DMS53 (cell line): ENCODE measurements around the gene KCNJ10.

Source experiments
- DNase-seq: peaks from one replicate; lab custom pipeline; 2025; lab: John Stamatoyannopoulos, UW

Gene KCNJ10

DNA sequence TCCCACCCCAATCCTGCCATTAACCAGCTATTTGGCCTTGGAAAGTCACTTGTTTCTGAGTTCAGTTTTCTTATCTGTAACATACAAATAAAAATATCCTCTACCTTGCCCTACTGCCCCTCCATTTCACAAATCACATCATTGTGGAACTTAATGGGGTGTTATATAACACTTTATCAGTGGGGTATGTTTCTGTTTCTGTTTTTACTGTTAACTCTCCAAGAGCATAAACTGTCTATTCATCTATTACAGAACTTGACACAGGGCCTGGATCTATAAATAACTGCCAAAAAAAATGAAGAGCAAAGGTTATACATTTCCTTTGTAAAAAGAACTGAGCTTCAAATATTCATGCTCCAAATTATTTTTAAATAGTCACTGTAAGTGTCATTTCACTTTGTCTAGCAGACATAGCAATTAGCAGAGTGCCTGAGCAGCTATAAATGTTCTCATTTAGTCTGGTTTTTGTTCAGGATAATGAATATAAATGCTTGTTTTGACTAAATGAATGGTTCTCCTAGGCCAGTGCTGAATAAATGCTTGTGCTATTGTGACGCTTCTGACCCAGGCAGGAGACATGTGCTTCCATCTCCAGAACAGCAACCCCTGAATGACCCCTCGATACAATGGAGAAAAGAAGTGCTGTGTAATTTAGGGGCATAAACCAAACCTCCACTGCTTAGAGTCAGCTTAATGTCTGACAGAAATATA lies 45.6 kb downstream of the KCNJ10 start:
- no peak for DNase-seq

DNA sequence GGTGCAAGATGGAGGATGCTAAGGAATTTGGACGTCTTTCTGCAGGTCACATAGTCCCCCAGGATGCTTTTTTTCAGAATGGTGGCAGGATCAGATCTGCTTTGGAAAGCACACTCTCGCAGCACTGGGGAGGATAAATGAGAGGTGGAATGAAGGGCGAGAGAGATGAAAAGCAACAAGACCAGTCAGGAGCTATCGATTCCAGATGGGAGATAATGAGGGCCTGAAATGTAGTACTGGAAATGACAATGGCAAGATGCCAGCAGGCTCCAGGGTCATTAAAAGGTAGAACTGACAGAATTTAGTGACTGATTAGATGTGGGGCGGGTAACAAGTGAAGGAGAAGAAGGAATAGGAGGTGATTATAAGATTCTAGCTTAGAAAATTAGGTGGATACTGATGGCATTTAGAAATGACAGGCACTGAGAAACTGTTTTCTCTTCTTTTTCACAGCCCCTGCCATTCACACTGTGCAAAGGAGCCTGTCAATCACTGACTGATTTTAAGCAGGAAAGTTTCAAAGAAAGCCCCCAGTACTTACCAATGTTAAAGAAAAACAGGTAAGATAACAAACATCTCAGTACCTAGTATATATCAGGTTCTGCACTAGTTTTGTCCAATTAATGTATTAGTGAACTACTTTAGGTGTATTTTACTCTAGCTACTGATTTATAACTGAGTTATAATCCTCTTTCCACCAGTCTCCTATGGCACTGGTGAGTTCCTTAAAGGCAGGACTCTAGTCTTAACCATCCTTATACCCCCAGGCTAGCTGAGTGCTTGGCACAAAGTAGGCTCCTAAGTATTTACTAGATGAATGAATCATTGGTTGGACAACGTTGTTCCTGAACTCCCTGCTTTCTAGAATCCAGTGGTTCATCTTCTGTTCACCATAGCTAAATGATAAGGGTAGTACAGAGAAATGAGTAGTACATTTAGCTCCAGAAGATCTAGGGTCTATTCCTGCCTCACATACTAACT lies 47.3 kb downstream of the KCNJ10 start:
- no peak for DNase-seq

- no peak for DNase-seq
Measured at GRCh38 chr1:160021376-160022074, 48.4 kb downstream of the KCNJ10 start.

DNA sequence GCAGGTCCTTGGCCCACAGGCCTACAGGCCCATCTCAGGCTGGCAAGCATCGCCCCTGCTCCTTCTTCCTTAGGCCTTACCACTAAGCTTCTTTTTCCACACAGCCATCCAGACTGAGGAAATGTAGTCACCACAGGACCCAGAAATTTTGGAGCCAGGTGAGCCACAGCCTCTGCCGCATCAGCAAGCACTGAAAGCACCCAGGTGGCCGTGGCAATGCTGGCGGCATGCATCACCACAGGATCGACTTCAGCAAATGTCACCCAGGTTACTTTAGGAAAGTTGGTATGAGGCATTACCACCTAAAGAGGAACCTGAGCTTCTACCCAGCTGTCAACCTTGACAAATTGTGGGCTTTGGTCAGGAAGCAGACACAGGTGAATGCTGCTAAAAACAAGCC lies 49.8 kb downstream of the KCNJ10 start:
- DNase-seq, result no peak

GRCh38 chr1:160018900-160019299 lies 51.1 kb downstream of the KCNJ10 start:
- peak; percentile 35 for DNase-seq

GRCh38 chr1:160018347-160018746 lies 51.6 kb downstream of the KCNJ10 start:
- no peak for DNase-seq

- DNase-seq, result no peak
Measured at GRCh38 chr1:160017592-160017991, 52.4 kb downstream of the KCNJ10 start.

GRCh38 chr1:160011781-160012180 lies 58.2 kb downstream of the KCNJ10 start:
- no peak for DNase-seq

- DNase-seq, result no peak
Measured at GRCh38 chr1:160009801-160010200, 60.2 kb downstream of the KCNJ10 start.

DNA sequence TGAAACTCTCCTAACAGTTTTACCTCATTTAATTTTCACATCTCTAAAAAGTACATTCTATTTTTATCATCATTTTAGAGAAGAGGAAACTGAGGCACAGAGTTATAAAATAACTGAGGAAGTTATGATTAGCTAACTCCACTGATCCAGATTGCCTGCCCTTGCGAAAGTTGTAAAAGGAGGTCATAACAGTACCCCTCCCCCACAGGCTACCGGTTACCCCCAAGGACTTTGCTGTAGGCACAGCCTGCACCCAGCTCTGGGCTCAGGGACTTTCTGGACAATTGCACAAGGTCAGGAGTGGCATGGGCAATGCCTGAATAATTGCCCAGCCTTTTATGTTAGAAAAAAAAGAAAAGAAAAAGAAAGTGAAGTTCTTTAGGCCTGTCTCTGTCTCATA lies 60.9 kb downstream of the KCNJ10 start:
- no peak for DNase-seq

GRCh38 chr1:160007577-160008200 lies 62.3 kb downstream of the KCNJ10 start:
- peak; percentile 55 for DNase-seq

DNA sequence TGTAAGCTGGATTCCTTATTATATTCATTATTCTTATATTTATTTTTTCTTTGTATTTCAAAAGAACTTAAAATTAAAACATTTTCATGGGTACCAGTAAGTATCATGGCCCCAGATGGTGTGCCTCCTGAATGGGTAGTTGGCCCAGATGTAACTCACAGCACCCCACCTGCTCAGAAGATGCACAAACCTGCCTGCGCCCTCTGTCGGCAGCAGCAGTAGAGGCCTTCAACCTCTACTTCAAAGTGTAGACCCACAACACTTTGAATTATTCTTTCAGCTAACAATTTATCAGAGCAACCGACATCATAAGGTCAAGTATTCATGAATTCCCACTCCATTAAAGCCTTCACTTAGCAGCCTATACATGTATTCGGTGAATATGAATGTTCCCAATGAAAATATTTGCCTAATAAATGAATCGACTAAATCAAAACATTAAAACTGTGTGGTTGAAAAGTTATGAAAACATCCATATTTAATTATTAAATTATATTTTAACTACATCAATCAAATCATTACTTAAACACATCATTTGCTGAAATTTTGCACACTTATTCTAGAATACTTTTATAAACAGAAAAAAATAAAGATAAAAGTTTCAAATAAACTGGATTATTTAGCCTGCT lies 63.5 kb downstream of the KCNJ10 start:
- DNase-seq, result peak; percentile 90

GRCh38 chr1:160005070-160005469 lies 64.9 kb downstream of the KCNJ10 start:
- no peak for DNase-seq

DNA sequence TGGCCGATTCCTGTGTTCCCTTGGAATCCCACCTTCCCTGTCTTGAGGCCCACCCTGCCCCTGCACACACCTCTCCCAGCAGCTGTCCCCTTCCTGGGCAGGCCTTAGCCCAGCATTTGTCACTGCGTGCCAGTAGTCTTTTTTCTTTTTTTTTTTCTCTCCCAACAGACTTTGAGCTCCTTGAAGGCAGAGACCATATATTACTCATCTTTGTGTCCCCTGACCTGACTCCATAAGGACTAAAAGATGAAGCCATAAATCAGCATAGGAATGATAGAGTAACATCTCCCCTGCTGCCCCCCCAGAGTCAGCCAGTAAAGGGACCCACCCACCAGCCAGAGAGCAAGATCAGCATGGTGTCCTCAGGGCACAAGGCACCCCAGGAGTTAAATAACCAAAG lies 65.5 kb downstream of the KCNJ10 start:
- no peak for DNase-seq

DNA sequence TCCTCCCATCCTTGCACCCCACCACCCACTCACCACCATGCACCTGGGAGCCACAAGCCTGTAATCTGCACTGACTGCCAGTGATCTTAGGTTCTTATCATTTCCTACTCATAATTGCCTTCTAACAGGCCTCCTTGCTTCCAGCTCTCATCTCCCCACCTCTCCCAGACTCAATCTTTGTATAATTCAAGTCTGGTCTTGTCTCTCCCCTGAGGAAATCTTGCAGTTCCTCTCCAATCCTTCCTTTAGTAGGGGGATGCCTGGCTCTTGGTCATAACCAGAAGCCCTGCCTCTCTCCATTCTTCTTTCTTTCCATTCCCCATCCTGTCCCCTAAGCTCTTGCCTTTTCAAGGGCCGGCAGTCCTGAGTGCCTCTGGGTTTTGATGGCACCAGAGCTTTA lies 66.0 kb downstream of the KCNJ10 start:
- no peak for DNase-seq

- no peak for DNase-seq
Measured at GRCh38 chr1:160001440-160001839, 68.5 kb downstream of the KCNJ10 start.

DNA sequence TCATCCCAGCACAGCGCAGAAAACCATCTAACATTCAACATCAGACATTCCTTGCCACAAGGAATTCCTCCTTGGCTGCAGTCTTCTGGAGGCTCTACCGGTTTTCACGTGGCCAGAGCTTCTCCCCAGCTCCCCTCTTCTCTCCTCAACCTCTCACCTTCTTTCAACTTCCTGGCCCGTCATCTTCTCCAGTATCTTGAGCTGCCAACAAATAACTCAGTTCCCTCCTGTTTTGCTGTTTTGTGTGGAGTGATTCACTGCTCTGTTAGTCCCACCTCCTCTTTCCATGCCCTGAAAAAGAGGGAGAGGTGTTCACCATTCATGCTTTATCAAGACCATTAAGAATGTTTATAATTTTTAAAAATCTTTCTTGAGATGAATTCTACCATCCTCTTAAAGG lies 70.8 kb downstream of the KCNJ10 start:
- no peak for DNase-seq

GRCh38 chr1:159996653-159997052 lies 73.3 kb downstream of the KCNJ10 start:
- DNase-seq, result peak; percentile 18

DNA sequence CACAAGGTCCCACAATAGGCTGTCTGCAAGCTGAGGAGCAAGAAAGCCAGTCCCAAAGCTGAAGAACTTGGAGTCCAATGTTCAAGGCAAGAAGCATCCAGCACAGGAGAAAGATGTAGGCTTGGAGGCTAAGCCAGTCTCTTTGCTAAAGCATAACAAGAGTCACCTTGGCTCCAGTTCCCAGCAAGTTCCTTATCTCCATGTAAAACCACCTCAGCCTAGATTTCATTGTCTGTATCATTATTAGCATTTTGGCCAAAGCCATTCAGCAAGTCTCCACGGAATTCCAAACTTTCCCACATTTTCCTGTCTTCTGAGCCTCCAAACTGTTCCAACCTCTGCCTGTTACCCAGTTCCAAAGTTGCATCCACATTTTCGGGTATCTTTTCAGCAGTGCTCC lies 75.1 kb downstream of the KCNJ10 start:
- no peak for DNase-seq

- no peak for DNase-seq
Measured at GRCh38 chr1:159993911-159994310, 76.0 kb downstream of the KCNJ10 start.

GRCh38 chr1:159992161-159992560 lies 77.8 kb downstream of the KCNJ10 start:
- no peak for DNase-seq

- DNase-seq, result no peak
Measured at GRCh38 chr1:159991513-159991912, 78.4 kb downstream of the KCNJ10 start.
